ENCODE measurements around the gene RAP1A. TPM values are rescaled to one million over a fixed set of nuclear protein-coding genes. Genes with fewer than 3 reads are reported as not detected.

RAP1A gene
- polyA plus RNA-seq, 3 donors = 41.2 to 79.1 (median 75.3) TPM

DNA sequence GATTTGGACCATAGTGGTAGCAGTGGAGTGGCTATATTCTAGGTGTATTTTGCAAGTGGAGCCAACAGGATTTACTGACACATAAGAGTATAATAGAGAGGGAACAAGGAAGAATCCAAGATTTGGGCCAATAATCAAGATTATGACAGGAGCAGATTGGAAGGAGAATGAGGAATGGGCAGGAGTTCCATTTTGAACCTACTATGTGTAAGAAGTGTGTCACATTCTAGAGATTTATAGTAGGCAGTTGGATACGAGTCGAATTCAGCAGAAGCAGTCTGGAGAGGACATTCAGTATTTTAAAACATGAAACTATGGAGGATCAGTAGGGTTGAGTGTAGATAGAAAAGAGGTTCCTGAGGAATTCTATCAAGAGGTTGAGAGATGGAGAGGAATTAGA is 97.9 kb downstream of the RAP1A start:
- Mint-ChIP-seq H3K4me3 (no peak overlapping the region), H3K27me3 (ENCODE audit: low read depth in 3 of 3) (peaks cover 0 to 5% (median 1%) of the 10 kb centered on the region in 3 donors), H3K27ac (peak overlapping the region in 1 of 7 donors; percentile 18), H3K4me1 (peaks cover 26% of the 10 kb centered on the region), H3K9me3 (peaks cover 0 to 2% (median 0%) of the 10 kb centered on the region in 7 donors), H3K36me3 (peaks cover 15 to 23% of the 10 kb centered on the region in 2 donors)
- intact Hi-C loops (cut with micrococcal nuclease) = loop anchor here (2.0 to 5.0 kb wide), 3 partner anchors 29 to 50 kb away; no protein-coding TSS in a partner anchor
- H3K36me3 ChIP-seq (replicated peaks in 1 of 2; ENCODE audit: control insufficient read depth in 1 of 2, insufficient read depth in 2 of 2, low read length in 2 of 2) = peaks cover 12 to 30% of the 10 kb centered on the region in 2 donors
- peaks cover 46% of the 10 kb centered on the region for H4K20me1 ChIP-seq (ENCODE audit: insufficient read depth, low read length)
- no peak overlapping the region for H3K9ac ChIP-seq (ENCODE audit: insufficient read depth, low read length, poor library complexity, severe bottlenecking)
- H3K79me2 ChIP-seq (ENCODE audit: insufficient read depth, low read length) = no peaks in the 10 kb centered on the region
- no peak overlapping the region for H3K4me2 ChIP-seq (replicated peaks; ENCODE audit: extremely low read depth, low read length, poor library complexity, severe bottlenecking)
- H3K4me1 ChIP-seq (ENCODE audit: control insufficient read depth in 1 of 2, insufficient read depth in 2 of 2, low read length in 2 of 2) = peaks cover 12 to 26% of the 10 kb centered on the region in 2 donors
- H3K4me3 ChIP-seq (replicated peaks in 1 of 3; ENCODE audit: low read depth in 2 of 3, low read length in 3 of 3) = no peak overlapping the region
- H2AFZ ChIP-seq (ENCODE audit: insufficient read depth, low read depth, low read length, poor library complexity, severe bottlenecking) = no peak overlapping the region
- no peaks in the 10 kb centered on the region for H3K9me3 ChIP-seq (replicated peaks in 1 of 2; ENCODE audit: control insufficient read depth in 1 of 2, insufficient read depth in 1 of 2, low read length in 2 of 2)
- H3K27ac ChIP-seq (ENCODE audit: low read depth in 1 of 2, low read length in 2 of 2) = no peak overlapping the region
- TF ChIP-seq, protein P1, sequence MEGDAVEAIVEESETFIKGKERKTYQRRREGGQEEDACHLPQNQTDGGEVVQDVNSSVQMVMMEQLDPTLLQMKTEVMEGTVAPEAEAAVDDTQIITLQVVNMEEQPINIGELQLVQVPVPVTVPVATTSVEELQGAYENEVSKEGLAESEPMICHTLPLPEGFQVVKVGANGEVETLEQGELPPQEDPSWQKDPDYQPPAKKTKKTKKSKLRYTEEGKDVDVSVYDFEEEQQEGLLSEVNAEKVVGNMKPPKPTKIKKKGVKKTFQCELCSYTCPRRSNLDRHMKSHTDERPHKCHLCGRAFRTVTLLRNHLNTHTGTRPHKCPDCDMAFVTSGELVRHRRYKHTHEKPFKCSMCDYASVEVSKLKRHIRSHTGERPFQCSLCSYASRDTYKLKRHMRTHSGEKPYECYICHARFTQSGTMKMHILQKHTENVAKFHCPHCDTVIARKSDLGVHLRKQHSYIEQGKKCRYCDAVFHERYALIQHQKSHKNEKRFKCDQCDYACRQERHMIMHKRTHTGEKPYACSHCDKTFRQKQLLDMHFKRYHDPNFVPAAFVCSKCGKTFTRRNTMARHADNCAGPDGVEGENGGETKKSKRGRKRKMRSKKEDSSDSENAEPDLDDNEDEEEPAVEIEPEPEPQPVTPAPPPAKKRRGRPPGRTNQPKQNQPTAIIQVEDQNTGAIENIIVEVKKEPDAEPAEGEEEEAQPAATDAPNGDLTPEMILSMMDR (IDR thresholded peaks at IDR 0.05) = no peak
- no peak for DNase-seq
- H3K27me3 ChIP-seq (ENCODE audit: control insufficient read depth in 2 of 2, insufficient read depth in 2 of 2, low read length in 2 of 2) = no peaks in the 10 kb centered on the region
- 100% methylated on average over 2 of the region's 2 CpGs for WGBS (ENCODE audit: insufficient coverage)

DNA sequence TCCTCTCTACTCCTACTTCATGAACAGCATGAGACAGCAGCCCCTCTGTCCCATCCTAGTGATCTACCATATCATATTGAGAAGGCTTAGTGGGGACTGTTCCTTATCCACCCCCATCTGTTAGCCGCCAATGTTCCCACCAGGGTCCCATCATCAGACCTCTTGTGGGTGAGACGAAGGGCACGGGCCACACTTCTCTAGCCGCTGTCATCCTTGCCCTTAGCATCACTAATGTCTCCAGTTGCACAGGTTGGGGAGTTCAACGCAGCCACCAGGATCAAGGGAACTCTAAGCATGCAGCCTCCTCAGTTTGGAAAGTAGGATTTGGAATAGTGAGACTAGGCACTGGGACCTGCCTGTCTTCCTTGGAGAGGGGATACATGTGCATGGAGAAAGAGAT is 99.5 kb downstream of the RAP1A start:
- H3K4me2 ChIP-seq (replicated peaks; ENCODE audit: extremely low read depth, low read length, poor library complexity, severe bottlenecking) = no peak overlapping the region
- intact Hi-C loops (cut with micrococcal nuclease) = loop anchor here in 1 of 2 donors (5.0 kb wide), 2 partner anchors 33 to 48 kb away; no protein-coding TSS in a partner anchor
- peaks cover under 1 to 20% of the 10 kb centered on the region in 2 donors for H3K36me3 ChIP-seq (replicated peaks in 1 of 2; ENCODE audit: control insufficient read depth in 1 of 2, insufficient read depth in 2 of 2, low read length in 2 of 2)
- TF ChIP-seq, protein P1 (IDR thresholded peaks at IDR 0.05) = no peak
- H3K4me1 ChIP-seq (ENCODE audit: control insufficient read depth in 1 of 2, insufficient read depth in 2 of 2, low read length in 2 of 2) = peaks cover 12 to 26% of the 10 kb centered on the region in 2 donors
- no peak overlapping the region for H2AFZ ChIP-seq (ENCODE audit: insufficient read depth, low read depth, low read length, poor library complexity, severe bottlenecking)
- no peak overlapping the region for H3K9ac ChIP-seq (ENCODE audit: insufficient read depth, low read length, poor library complexity, severe bottlenecking)
- H3K4me3 Mint-ChIP-seq = no peak overlapping the region
- H4K20me1 ChIP-seq (ENCODE audit: insufficient read depth, low read length) = peaks cover 39% of the 10 kb centered on the region
- 100% methylated on average over 1 of the region's 5 CpGs for WGBS (ENCODE audit: insufficient coverage)
- H3K27me3 Mint-ChIP-seq (ENCODE audit: low read depth in 3 of 3) = peaks cover 0 to 5% (median 1%) of the 10 kb centered on the region in 3 donors
- peaks cover 16 to 19% of the 10 kb centered on the region in 2 donors for H3K36me3 Mint-ChIP-seq
- H3K4me3 ChIP-seq (replicated peaks in 1 of 3; ENCODE audit: low read depth in 2 of 3, low read length in 3 of 3) = no peak overlapping the region
- peaks cover 34% of the 10 kb centered on the region for H3K4me1 Mint-ChIP-seq
- H3K79me2 ChIP-seq (ENCODE audit: insufficient read depth, low read length) = no peaks in the 10 kb centered on the region
- DNase-seq = no peak
- H3K27ac ChIP-seq (ENCODE audit: low read depth in 1 of 2, low read length in 2 of 2) = no peak overlapping the region
- H3K9me3 Mint-ChIP-seq = peaks cover 0 to 2% (median 0%) of the 10 kb centered on the region in 7 donors
- H3K27me3 ChIP-seq (ENCODE audit: control insufficient read depth in 2 of 2, insufficient read depth in 2 of 2, low read length in 2 of 2) = no peaks in the 10 kb centered on the region
- H3K9me3 ChIP-seq (replicated peaks in 1 of 2; ENCODE audit: control insufficient read depth in 1 of 2, insufficient read depth in 1 of 2, low read length in 2 of 2) = no peaks in the 10 kb centered on the region
- peak overlapping the region in 1 of 7 donors; percentile 5 for H3K27ac Mint-ChIP-seq

All from CD14-positive monocyte (primary cell).